Activated CD4-positive, alpha-beta memory T cell treated with anti-CD3 and anti-CD28 coated beads, Interleukin-2, amount 10 ng/mL, durations not matched to agents 7 days and 5 days (primary cell): ENCODE data around the gene DNASE1L2. TPM values are rescaled to one million over a fixed set of nuclear protein-coding genes. Genes with fewer than 3 reads are reported as not detected.
"Not testable (repeated sequence)": the region's sequence is repeated elsewhere in the genome, so short reads cannot be mapped to it uniquely, and the experiment has no call there.

Experiments used
- CTCF ChIA-PET: fragments of 350-600 bp; sonication (Branson Sonifier 250); formaldehyde crosslinking; loops from one replicate; lab custom pipeline; 2021; ENCODE audit warnings: antibody characterized with exemption, inconsistent platforms; lab: Charles Lee
- POLR2A ChIA-PET: fragments of 350-600 bp; sonication (Branson Sonifier 250); formaldehyde crosslinking; loops from one replicate; lab custom pipeline; 2021; ENCODE audit warnings: antibody characterized with exemption; lab: Charles Lee
- DNase-seq: peaks from one replicate; pipeline ENCODE4 v3.0.0-alpha.2; 2020
- H3K27ac Mint-ChIP-seq: one replicate; pipeline ENCODE4 v1.8.0; 2021; ENCODE audit warnings: mild to moderate bottlenecking, mixed read lengths
- H3K27me3 Mint-ChIP-seq: one replicate; pipeline ENCODE4 v1.8.0; 2021; ENCODE audit warnings: mixed read lengths
- H3K36me3 Mint-ChIP-seq: one replicate; pipeline ENCODE4 v1.8.0; 2021; ENCODE audit warnings: low read depth, mixed read lengths
- H3K4me1 Mint-ChIP-seq: one replicate; pipeline ENCODE4 v1.8.0; 2021; ENCODE audit warnings: mixed read lengths
- H3K4me3 Mint-ChIP-seq: one replicate; pipeline ENCODE4 v1.8.0; 2021; ENCODE audit warnings: mild to moderate bottlenecking, mixed read lengths
- H3K9me3 Mint-ChIP-seq: one replicate; pipeline ENCODE4 v1.8.0; 2021; ENCODE audit warnings: mixed read lengths
- total RNA-seq, 2 experiments: library from RNA; stranded (reverse); gene quantifications; one replicate each; pipeline ENCODE4 v1.2.3, GENCODE V29; 2021

Gene DNASE1L2
- total RNA-seq, 2 experiments from 2014 or later = 2.0 to 2.3 TPM

GRCh38 chr16:2253293-2253692 is 17.0 kb downstream of the DNASE1L2 start:
- ChIA-PET CTCF (interaction anchor here (2.7 kb wide), 1 partner anchor 58 kb away, joined by 15 read pairs; no protein-coding TSS in a partner anchor), POLR2A (interaction anchor here (0.7 to 5.4 kb wide), 6 partner anchors 11 to 660 kb away, joined by 3 to 43 read pairs (median 10); partner anchors contain the start of genes RNPS1 and TRAF7)
- Mint-ChIP-seq H3K4me3 (no peak overlapping the region), H3K9me3 (no peaks in the 10 kb centered on the region), H3K36me3 (peaks cover 46% of the 10 kb centered on the region), H3K27me3 (no peaks in the 10 kb centered on the region), H3K27ac (no peak overlapping the region), H3K4me1 (peaks cover 21% of the 10 kb centered on the region)
- DNase-seq = no peak

GRCh38 chr16:2256531-2257140 is 20.4 kb downstream of the DNASE1L2 start:
- ChIA-PET POLR2A (interaction anchor here (1.0 to 1.7 kb wide), 2 partner anchors 13 to 42 kb away, joined by 6 read pairs; partner anchors contain the start of gene PGP), CTCF (interaction anchor here (0.8 kb wide), 1 partner anchor 105 kb away, joined by 3 read pairs; no protein-coding TSS in a partner anchor)
- no peak for DNase-seq
- Mint-ChIP-seq H3K4me3 (no peak overlapping the region), H3K4me1 (peaks cover 10% of the 10 kb centered on the region), H3K9me3 (no peaks in the 10 kb centered on the region), H3K36me3 (peaks cover 64% of the 10 kb centered on the region), H3K27me3 (no peaks in the 10 kb centered on the region), H3K27ac (no peak overlapping the region)

- Mint-ChIP-seq H3K4me3 (no peak overlapping the region), H3K27ac (no peak overlapping the region), H3K4me1 (peaks cover 6% of the 10 kb centered on the region), H3K9me3 (no peaks in the 10 kb centered on the region), H3K27me3 (no peaks in the 10 kb centered on the region), H3K36me3 (peaks cover 72% of the 10 kb centered on the region)
- ChIA-PET CTCF (interaction anchor here (0.6 kb wide), 1 partner anchor 662 kb away, joined by 3 read pairs; no protein-coding TSS in a partner anchor), POLR2A (no interaction called here)
- no peak for DNase-seq
Observed at GRCh38 chr16:2257726-2258125, 21.5 kb downstream of the DNASE1L2 start.

- peaks cover 70% of the 10 kb centered on the region for H3K36me3 Mint-ChIP-seq
- H3K27me3 Mint-ChIP-seq, H3K4me1 Mint-ChIP-seq, H3K9me3 Mint-ChIP-seq, CTCF ChIA-PET, H3K27ac Mint-ChIP-seq, DNase-seq, H3K4me3 Mint-ChIP-seq, POLR2A ChIA-PET: not testable (repeated sequence)
Observed at GRCh38 chr16:2258530-2258929, 22.3 kb downstream of the DNASE1L2 start.

- Mint-ChIP-seq H3K36me3 (peaks cover 76% of the 10 kb centered on the region), H3K9me3 (no peaks in the 10 kb centered on the region), H3K27me3 (no peaks in the 10 kb centered on the region), H3K27ac (no peak overlapping the region), H3K4me1 (peaks cover 12% of the 10 kb centered on the region), H3K4me3 (no peak overlapping the region)
- no peak for DNase-seq
- CTCF ChIA-PET = no interaction called here
- POLR2A ChIA-PET = interaction anchor here (1.9 kb wide), 1 partner anchor 9 kb away, joined by 9 read pairs; the partner anchor contains the start of gene ECI1
Observed at GRCh38 chr16:2260250-2260649, 24.0 kb downstream of the DNASE1L2 start.

GRCh38 chr16:2263026-2263425 is 26.8 kb downstream of the DNASE1L2 start:
- ChIA-PET POLR2A (interaction anchor here (5.3 kb wide), 1 partner anchor 11 kb away, joined by 42 read pairs; the partner anchor contains the start of gene ECI1), CTCF (interaction anchor here (2.1 kb wide), 1 partner anchor 12 kb away, joined by 6 read pairs; the partner anchor contains the start of gene ECI1)
- DNase-seq, H3K4me3 Mint-ChIP-seq, H3K27me3 Mint-ChIP-seq, H3K27ac Mint-ChIP-seq, H3K9me3 Mint-ChIP-seq: not testable (repeated sequence)
- Mint-ChIP-seq H3K4me1 (peaks cover 29% of the 10 kb centered on the region), H3K36me3 (peaks cover 67% of the 10 kb centered on the region)

- H3K27me3 Mint-ChIP-seq, H3K9me3 Mint-ChIP-seq, CTCF ChIA-PET: not testable (repeated sequence)
- H3K27ac Mint-ChIP-seq = peak overlapping the region; percentile 97
- H3K4me1 Mint-ChIP-seq = peaks cover 40% of the 10 kb centered on the region
- DNase-seq = peak; percentile 53
- POLR2A ChIA-PET = interaction anchor here (1.0 to 5.3 kb wide), 2 partner anchors 15 to 52 kb away, joined by 4 to 42 read pairs; partner anchors contain the start of genes ECI1 and PGP
- H3K4me3 Mint-ChIP-seq = peak overlapping the region; percentile 95
- peaks cover 47% of the 10 kb centered on the region for H3K36me3 Mint-ChIP-seq
Observed at GRCh38 chr16:2266887-2267286, 30.6 kb downstream of the DNASE1L2 start.

- H3K9me3 Mint-ChIP-seq, CTCF ChIA-PET, H3K27me3 Mint-ChIP-seq, DNase-seq: not testable (repeated sequence)
- H3K36me3 Mint-ChIP-seq = peaks cover 40% of the 10 kb centered on the region
- POLR2A ChIA-PET = interaction anchor here (5.3 kb wide), 1 partner anchor 15 kb away, joined by 42 read pairs; the partner anchor contains the start of gene ECI1
- peak overlapping the region; percentile 95 for H3K4me3 Mint-ChIP-seq
- peaks cover 40% of the 10 kb centered on the region for H3K4me1 Mint-ChIP-seq
- peak overlapping the region; percentile 97 for H3K27ac Mint-ChIP-seq
Observed at GRCh38 chr16:2267505-2267912, 31.3 kb downstream of the DNASE1L2 start.

GRCh38 chr16:2267913-2268666 is 31.8 kb downstream of the DNASE1L2 start, which contains the start of gene RNPS1:
RNPS1 (minus strand) TSS chr16:2268126; CDS start chr16:2264643, 3,483 bp downstream.
- Mint-ChIP-seq H3K9me3 (no peaks in the 10 kb centered on the region), H3K27ac (peak within 1 kb of the TSS; percentile 97), H3K27me3 (no peaks in the 10 kb centered on the region), H3K4me1 (peaks cover 40% of the 10 kb centered on the region), H3K36me3 (peaks cover 35% of the 10 kb centered on the region), H3K4me3 (peak within 1 kb of the TSS; percentile 95)
- POLR2A ChIA-PET = interaction anchor here (0.7 to 4.1 kb wide), 12 partner anchors 12 to 253 kb away, joined by 3 to 43 read pairs (median 4); partner anchors contain the start of genes ABCA3, CCNF, E4F1 and ECI1
- DNase-seq = peak; percentile 96
- CTCF ChIA-PET = interaction anchor here (1.2 to 1.7 kb wide), 2 partner anchors 16 to 73 kb away, joined by 3 to 4 read pairs; no protein-coding TSS in a partner anchor

- peaks cover 20% of the 10 kb centered on the region for H3K36me3 Mint-ChIP-seq
- no peak for DNase-seq
- H3K27ac Mint-ChIP-seq = no peak overlapping the region
- peak overlapping the region; percentile 95 for H3K4me3 Mint-ChIP-seq
- peaks cover 31% of the 10 kb centered on the region for H3K4me1 Mint-ChIP-seq
- POLR2A ChIA-PET = interaction anchor here (1.1 to 4.1 kb wide), 7 partner anchors 8 to 70 kb away, joined by 3 to 43 read pairs (median 5); partner anchors contain the start of genes ABCA3, ECI1 and PGP
- no peaks in the 10 kb centered on the region for H3K9me3 Mint-ChIP-seq
- CTCF ChIA-PET = no interaction called here
- no peaks in the 10 kb centered on the region for H3K27me3 Mint-ChIP-seq
Observed at GRCh38 chr16:2270070-2270462, 33.8 kb downstream of the DNASE1L2 start.

GRCh38 chr16:2270588-2271470 is 34.6 kb downstream of the DNASE1L2 start:
- Mint-ChIP-seq H3K9me3 (no peaks in the 10 kb centered on the region), H3K4me1 (peaks cover 24% of the 10 kb centered on the region), H3K27ac (no peak overlapping the region), H3K4me3 (no peak overlapping the region), H3K36me3 (peaks cover 16% of the 10 kb centered on the region), H3K27me3 (no peaks in the 10 kb centered on the region)
- CTCF ChIA-PET = no interaction called here
- POLR2A ChIA-PET = interaction anchor here (0.6 to 4.1 kb wide), 5 partner anchors 9 to 252 kb away, joined by 3 to 43 read pairs (median 3); partner anchors contain the start of genes ABCA3 and ECI1
- no peak for DNase-seq
